Adipocyte (in vitro differentiated cells): ENCODE results near the gene E2F3.
"Not testable (repeated sequence)": the region's sequence is repeated elsewhere in the genome, so short reads cannot be mapped to it uniquely, and the experiment has no call there.

ENCODE experiments used
- DNase-seq: peaks from one replicate; pipeline ENCODE4 v3.0.0-alpha.2; 2015; ENCODE audit warnings: low read depth
- H3K27me3 ChIP-seq: replicated peaks from 2 replicates; pipeline ENCODE4 v1.7.0; 2013; ENCODE audit warnings: mild to moderate bottlenecking, low read length, moderate library complexity; ENCODE audit not compliant: control insufficient read depth, insufficient read depth
- H3K36me3 ChIP-seq: 2 replicates; pipeline ENCODE4 v1.7.0; 2013; ENCODE audit warnings: low read length, mild to moderate bottlenecking, moderate library complexity; ENCODE audit not compliant: control insufficient read depth, insufficient read depth, severe bottlenecking
- H3K4me1 ChIP-seq: 2 replicates; pipeline ENCODE4 v1.7.0; 2013; ENCODE audit warnings: mild to moderate bottlenecking, low read length, moderate library complexity; ENCODE audit not compliant: control insufficient read depth, insufficient read depth
- H3K4me3 ChIP-seq: 2 replicates; pipeline ENCODE4 v1.7.0; 2013; ENCODE audit warnings: mild to moderate bottlenecking, low read length, moderate library complexity
- H3K9ac ChIP-seq: 2 replicates; pipeline ENCODE4 v1.7.0; 2013; ENCODE audit warnings: mild to moderate bottlenecking, low read length, moderate library complexity
- H3K9me3 ChIP-seq: 2 replicates; pipeline ENCODE4 v1.7.0; 2013; ENCODE audit warnings: mild to moderate bottlenecking, low read length, moderate library complexity; ENCODE audit not compliant: control insufficient read depth

Gene E2F3

GRCh38 chr6:20490591-20490990, 88.9 kb downstream of the E2F3 start:
- Histone ChIP-seq H3K9me3 (no peaks in the 10 kb centered on the region), H3K4me3 (no peak overlapping the region), H3K36me3 (peaks cover 54% of the 10 kb centered on the region), H3K27me3 (no peaks in the 10 kb centered on the region), H3K4me1 (no peaks in the 10 kb centered on the region), H3K9ac (no peak overlapping the region)
- DNase-seq = no peak

DNA sequence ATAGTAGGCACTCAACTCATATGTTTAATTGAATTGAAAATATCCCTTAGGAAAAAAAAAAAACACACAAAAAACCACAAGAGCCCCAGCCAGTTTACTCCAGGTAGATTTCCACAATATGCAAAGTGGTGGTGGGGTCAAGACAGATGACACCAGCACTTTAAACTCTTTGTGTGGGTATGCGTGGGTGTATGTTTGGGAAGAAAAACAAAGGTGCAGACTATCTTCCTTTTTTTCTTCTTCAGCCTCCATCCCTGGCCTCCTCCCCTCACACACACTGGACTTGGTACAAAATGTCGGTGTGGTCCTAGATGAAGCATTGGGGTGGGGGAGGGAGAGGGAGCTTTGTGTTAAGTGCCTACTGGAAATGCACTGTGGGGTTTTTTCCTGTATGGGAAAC, 90.4 kb downstream of the E2F3 start:
- Histone ChIP-seq H3K4me3 (no peak overlapping the region), H3K9me3 (no peaks in the 10 kb centered on the region), H3K27me3 (no peaks in the 10 kb centered on the region), H3K4me1 (no peaks in the 10 kb centered on the region), H3K9ac (no peak overlapping the region), H3K36me3 (peaks cover 41% of the 10 kb centered on the region)
- DNase-seq = no peak

GRCh38 chr6:20497216-20498040, 95.7 kb downstream of the E2F3 start:
- no peak overlapping the region for H3K9ac ChIP-seq
- H3K27me3 ChIP-seq = no peaks in the 10 kb centered on the region
- H3K4me3 ChIP-seq = no peak overlapping the region
- H3K9me3 ChIP-seq = no peaks in the 10 kb centered on the region
- peak; percentile 44 for DNase-seq
- no peaks in the 10 kb centered on the region for H3K4me1 ChIP-seq
- no peaks in the 10 kb centered on the region for H3K36me3 ChIP-seq

DNA sequence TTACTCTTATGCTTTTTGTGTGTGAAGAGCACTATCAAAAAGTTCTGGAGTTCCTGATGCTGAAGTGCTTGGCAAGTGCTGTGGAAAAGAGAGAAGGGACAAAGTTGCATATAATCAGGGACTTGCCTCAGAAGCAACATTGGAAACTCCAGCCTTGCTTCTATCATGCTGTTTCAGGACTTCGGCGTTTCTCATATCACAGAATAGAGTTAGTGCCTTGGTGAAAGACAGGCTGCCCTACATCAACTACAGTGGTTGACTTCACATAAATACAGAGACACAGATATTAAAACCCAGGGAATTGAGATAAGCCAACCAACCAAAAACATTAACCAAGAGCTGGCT, 96.3 kb downstream of the E2F3 start:
- Histone ChIP-seq H3K4me1 (no peaks in the 10 kb centered on the region), H3K27me3 (no peaks in the 10 kb centered on the region), H3K36me3 (no peaks in the 10 kb centered on the region), H3K4me3 (no peak overlapping the region), H3K9me3 (no peaks in the 10 kb centered on the region), H3K9ac (no peak overlapping the region)
- DNase-seq = no peak

DNA sequence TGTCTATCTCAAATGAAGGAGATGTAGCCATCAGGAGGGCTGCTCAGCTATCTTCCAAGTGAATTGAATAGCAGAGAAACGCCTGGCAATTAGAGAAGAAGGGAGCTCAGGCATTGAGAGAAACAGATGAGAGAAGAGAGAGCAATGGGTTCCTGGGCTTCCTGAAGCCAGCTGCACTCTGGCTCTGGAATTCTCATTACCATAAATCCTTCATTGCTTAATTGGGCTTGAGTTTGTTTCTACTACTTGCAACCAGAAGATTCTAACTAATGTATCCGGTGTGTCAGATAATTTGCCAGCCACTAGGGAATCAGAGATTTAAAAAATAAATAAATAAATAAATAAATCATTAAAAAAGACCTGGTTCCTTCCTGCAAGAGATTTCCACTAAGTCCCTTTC, 107.5 kb downstream of the E2F3 start:
- Histone ChIP-seq H3K36me3 (no peaks in the 10 kb centered on the region), H3K4me1 (no peaks in the 10 kb centered on the region), H3K4me3 (no peak overlapping the region), H3K27me3 (no peaks in the 10 kb centered on the region), H3K9me3 (no peaks in the 10 kb centered on the region), H3K9ac (no peak overlapping the region)
- DNase-seq = no peak

GRCh38 chr6:20511852-20512251, 110.2 kb downstream of the E2F3 start:
- H3K9me3 ChIP-seq = no peaks in the 10 kb centered on the region
- no peak overlapping the region for H3K9ac ChIP-seq
- no peak for DNase-seq
- no peaks in the 10 kb centered on the region for H3K27me3 ChIP-seq
- H3K4me1 ChIP-seq = no peaks in the 10 kb centered on the region
- no peaks in the 10 kb centered on the region for H3K36me3 ChIP-seq
- no peak overlapping the region for H3K4me3 ChIP-seq

GRCh38 chr6:20525208-20525607, 123.5 kb downstream of the E2F3 start:
- not testable (repeated sequence) for H3K9me3 ChIP-seq, H3K4me3 ChIP-seq, DNase-seq, H3K4me1 ChIP-seq, H3K9ac ChIP-seq, H3K36me3 ChIP-seq, H3K27me3 ChIP-seq

GRCh38 chr6:20529086-20529448, 127.4 kb downstream of the E2F3 start:
- DNase-seq = peak; percentile 79
- H3K4me1 ChIP-seq, H3K9ac ChIP-seq, H3K9me3 ChIP-seq, H3K4me3 ChIP-seq, H3K27me3 ChIP-seq, H3K36me3 ChIP-seq: not testable (repeated sequence)

- peaks cover 15% of the 10 kb centered on the region for H3K4me1 ChIP-seq
- no peaks in the 10 kb centered on the region for H3K27me3 ChIP-seq
- no peak overlapping the region for H3K9ac ChIP-seq
- DNase-seq = no peak
- H3K9me3 ChIP-seq = no peaks in the 10 kb centered on the region
- no peaks in the 10 kb centered on the region for H3K36me3 ChIP-seq
- H3K4me3 ChIP-seq = no peak overlapping the region
Measured at GRCh38 chr6:20532881-20533280, 131.2 kb downstream of the E2F3 start.

- Histone ChIP-seq H3K4me3 (peak overlapping the region; percentile 88), H3K4me1 (peaks cover 11% of the 10 kb centered on the region), H3K36me3 (no peaks in the 10 kb centered on the region), H3K27me3 (no peaks in the 10 kb centered on the region), H3K9ac (peak overlapping the region; percentile 87), H3K9me3 (no peaks in the 10 kb centered on the region)
- DNase-seq = no peak
Measured at GRCh38 chr6:20533746-20534294, 132.1 kb downstream of the E2F3 start.

- Histone ChIP-seq H3K9me3 (no peaks in the 10 kb centered on the region), H3K4me3 (peak within 1 kb of the TSS; percentile 88), H3K4me1 (peaks cover 11% of the 10 kb centered on the region), H3K27me3 (no peaks in the 10 kb centered on the region), H3K9ac (peak within 1 kb of the TSS; percentile 87), H3K36me3 (no peaks in the 10 kb centered on the region)
- peak; percentile 95 for DNase-seq
Measured at GRCh38 chr6:20534295-20535262, 132.9 kb downstream of the E2F3 start, which contains the start of gene CDKAL1. Gene CDKAL1 (plus strand): TSS chr6:20534457. CDS start chr6:20546351, 11,894 bp downstream.
